AG10803 (cell line): ENCODE results near the gene PM20D1.

ENCODE experiments used
- DNase-seq: peaks from one replicate; pipeline ENCODE4 v3.0.0; 2010; ENCODE audit warnings: low read depth
- H3K4me3 ChIP-seq: 2 replicates; pipeline ENCODE4 v1.5.1; 2011; ENCODE audit warnings: mild to moderate bottlenecking, low read length, control low read depth
- CTCF ChIP-seq: conservative IDR thresholded peaks from 2 replicates; pipeline ENCODE4 v1.5.1; 2011; ENCODE audit warnings: mild to moderate bottlenecking, low read length, control low read depth, inconsistent platforms

PM20D1 gene

GRCh38 chr1:205800981-205801703 lies 48.8 kb downstream of the PM20D1 start:
- DNase-seq: no peak
- no peak for TF ChIP-seq CTCF
- H3K4me3 ChIP-seq: no peak overlapping the region

DNA sequence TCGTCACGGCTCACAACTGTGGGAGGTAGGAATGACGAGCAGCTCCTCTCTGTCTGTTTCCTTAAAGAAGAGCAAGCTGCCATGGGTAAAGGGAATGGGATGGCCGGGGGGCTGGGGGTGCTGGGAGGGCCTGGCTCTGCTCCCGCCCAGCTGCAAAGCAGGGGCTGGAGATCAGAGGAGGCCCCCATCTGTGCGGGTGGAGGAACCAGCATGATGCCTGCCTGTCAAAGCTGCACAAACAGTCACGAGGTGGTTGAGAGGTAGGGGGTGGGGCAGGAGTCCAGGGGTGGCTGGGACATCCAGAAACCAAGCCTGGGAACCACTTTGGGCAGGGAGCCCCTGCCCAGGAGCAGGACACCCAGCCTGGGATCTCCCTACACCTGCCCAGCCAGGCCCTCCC lies 49.5 kb downstream of the PM20D1 start:
- DNase-seq: no peak
- no peak for TF ChIP-seq CTCF
- no peak overlapping the region for H3K4me3 ChIP-seq

DNA sequence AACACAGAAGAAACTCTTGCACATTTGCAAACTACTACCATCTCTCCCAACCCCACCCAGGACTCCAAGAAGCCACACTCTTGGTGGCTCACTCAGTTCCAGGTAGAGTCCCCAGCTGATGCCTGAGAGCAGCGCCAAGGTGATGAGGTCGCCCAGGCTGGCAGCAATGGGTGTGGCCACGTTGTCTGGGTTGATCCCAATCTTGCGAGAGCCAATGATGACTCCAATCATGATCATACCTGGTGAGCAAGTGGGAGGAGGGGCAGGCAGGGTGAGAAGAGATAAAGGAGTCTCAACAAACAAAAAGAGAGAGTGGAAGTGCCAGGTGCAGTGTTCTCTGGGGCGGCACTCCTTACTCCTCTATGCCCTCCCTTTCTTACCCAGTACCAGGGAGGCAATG lies 51.4 kb downstream of the PM20D1 start:
- DNase-seq: no peak
- H3K4me3 ChIP-seq: no peak overlapping the region
- no peak for TF ChIP-seq CTCF

DNA sequence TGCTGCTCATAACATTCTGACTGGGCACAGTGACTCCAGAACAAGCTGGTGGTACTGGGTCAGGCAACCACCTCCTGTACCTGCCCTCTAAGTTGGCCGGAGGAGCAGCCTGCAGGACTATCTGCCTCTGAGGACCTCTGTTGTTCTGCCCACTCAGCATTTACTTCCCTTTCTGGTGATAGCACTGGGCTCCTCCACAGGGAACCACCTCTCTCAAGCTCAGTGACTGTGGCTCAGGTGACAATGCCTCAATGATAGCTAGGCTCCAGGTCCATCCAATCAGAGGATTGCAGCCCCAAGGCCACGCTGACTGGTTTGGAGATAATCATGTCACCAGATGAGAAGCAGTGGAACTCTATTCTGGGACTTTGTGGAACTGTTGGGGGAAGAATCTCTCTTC lies 52.8 kb downstream of the PM20D1 start:
- no peak overlapping the region for H3K4me3 ChIP-seq
- TF ChIP-seq CTCF: no peak

DNA sequence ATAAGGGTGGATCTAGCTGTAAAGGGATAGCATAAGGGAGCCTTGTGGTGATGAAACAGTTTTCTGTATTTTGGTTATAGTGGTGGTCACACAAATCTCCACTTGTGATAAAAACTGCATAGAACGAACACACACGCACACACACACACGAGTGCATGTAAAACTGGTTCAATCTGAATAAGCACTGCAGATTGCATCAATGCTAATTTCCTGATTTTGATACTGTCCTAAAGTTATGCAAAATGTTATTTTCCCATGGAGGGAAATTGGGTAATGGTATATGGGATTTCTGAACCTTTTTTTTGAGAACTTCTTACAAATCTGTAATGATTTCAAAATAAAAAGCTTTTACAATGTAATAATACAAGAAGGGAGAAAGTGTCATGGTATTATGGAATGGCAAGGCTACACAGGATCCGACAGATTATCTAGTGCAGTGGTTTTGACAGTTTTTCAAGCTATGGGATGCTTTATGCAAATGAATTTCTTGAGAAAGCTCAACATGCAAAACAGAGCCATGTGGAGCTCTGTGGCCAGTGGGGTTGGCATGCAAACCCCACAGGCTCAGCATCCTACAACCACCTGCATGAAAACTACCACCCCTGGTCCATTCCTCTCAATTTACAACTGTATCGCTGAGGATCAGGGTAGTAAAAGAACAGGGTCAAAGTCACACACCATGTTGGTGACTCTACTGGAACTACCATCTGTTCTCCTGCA lies 55.8 kb downstream of the PM20D1 start:
- H3K4me3 ChIP-seq: no peak overlapping the region
- no peak for DNase-seq
- no peak for TF ChIP-seq CTCF

More for the DNA sequence above, 52.8 kb downstream of the PM20D1 start:
- no peak for DNase-seq

DNA sequence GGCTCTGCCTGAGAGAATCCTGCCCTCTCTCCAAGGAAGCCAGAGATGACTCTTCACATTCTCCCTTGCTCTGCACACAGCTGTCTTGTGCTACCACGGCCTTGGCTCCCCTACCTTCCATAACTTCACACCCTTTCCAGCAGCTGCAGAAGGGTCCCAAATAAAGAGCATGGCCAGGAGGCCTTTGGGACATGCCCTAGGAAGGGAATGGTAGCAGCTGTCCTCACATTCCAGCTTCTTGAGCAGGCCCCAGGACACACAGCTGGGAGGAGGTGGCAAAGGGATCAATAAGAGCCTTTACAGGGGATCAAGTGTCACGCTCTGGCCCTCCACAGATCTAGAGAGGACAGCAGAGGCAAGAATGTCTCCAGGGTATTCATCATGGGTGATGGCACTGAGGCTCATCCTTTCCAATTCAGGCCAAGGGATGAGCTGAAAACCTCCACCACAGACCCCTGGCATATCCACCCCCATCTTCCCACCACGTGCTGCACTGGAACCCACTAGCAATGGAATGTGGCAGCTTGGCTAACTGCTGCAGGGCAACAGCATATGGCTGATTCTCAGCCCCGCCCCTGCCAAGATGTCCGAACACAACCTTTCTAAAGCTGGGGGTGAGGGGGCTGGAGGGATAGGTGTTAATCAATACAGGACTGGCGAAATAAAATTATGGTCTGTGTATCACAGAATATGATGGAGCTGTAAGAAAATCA lies 56.8 kb downstream of the PM20D1 start:
- DNase-seq: no peak
- no peak overlapping the region for H3K4me3 ChIP-seq
- TF ChIP-seq CTCF: no peak
